G401.6 (cell line): ENCODE data around the gene BBS4.
"Not testable (repeated sequence)": the region's sequence is repeated elsewhere in the genome, so short reads cannot be mapped to it uniquely, and the experiment has no call there.

Experiments used
- FAIRE-seq: peaks from 2 replicates; lab custom pipeline; 2012; peaks lifted over from hg19 to GRCh38; lab: Jason Lieb, UNC

The BBS4 gene

GRCh38 chr15:72706266-72706665 lies 20.3 kb downstream of the BBS4 start:
- no peak for FAIRE-seq

GRCh38 chr15:72708551-72709303 lies 22.7 kb downstream of the BBS4 start:
- FAIRE-seq: not testable (repeated sequence)

DNA sequence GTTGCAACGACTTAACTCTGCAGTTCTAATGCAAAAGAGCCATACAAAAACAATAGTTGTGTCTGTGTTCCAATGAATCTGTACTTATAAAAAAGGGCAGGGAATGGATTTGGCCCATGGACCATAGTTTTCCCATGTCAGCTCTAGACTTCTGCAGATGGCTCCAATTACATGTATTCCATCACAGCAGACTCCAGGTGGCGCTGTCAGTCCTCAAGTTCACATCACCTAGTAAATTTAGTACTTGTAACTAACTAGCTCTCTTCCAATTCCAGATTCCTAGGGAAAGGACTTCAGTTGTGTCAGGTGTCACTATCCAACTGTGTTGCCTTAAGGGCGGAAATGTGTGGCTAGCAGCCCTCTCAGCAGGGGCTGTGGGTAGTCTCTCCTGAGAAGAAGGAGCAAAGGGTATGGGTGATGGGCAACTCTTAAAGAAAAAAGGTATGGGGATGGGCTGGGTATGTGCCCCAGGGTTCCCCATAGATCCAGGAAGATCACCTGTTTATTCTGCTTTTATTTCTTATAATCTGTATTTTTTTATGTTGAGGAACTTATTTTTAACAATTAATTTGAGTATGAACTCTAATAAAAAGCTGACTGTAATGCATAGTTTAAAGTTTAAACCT lies 36.2 kb downstream of the BBS4 start:
- FAIRE-seq: peak; percentile 84

GRCh38 chr15:72724028-72724427 lies 38.0 kb downstream of the BBS4 start:
- FAIRE-seq: no peak

DNA sequence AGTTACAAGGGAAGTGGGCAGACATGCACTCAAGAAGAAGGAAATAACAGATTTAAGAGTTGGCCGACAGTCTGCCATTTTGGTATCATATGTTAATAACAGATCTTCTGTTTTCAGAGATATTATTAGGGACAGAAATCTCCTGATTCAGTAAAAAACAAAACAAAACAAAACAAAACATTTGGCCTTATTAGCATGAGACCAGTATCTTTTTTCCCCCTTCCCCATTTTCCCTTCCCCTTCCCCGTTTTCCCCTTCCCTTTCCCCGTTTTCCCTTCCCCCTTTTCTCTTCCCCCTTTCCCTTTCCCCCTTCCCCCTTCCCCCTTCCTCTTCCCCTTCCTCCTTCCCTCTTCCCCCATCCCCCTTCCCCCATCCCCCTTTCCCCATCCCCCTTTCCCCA lies 39.4 kb downstream of the BBS4 start:
- FAIRE-seq: no peak

DNA sequence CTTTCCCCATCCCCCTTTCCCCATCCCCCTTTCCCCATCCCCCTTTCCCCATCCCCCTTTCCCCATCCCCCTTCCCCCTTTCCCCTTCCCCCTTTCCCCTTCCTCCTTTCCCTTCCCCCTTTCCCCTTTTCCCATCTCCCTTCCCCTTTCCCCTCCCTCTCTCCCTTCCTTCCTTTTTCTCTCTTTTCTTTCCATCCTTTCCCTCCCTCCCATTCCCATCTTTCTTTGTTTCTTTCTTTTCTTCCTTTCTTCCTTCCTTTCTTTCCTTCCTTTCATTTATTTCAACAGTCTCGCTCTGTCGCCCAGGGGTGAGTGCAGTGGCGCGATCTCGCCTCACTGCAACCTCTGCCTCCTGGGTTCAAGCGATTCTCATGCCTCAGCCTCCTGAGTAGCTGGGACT lies 39.8 kb downstream of the BBS4 start:
- FAIRE-seq: not testable (repeated sequence)

DNA sequence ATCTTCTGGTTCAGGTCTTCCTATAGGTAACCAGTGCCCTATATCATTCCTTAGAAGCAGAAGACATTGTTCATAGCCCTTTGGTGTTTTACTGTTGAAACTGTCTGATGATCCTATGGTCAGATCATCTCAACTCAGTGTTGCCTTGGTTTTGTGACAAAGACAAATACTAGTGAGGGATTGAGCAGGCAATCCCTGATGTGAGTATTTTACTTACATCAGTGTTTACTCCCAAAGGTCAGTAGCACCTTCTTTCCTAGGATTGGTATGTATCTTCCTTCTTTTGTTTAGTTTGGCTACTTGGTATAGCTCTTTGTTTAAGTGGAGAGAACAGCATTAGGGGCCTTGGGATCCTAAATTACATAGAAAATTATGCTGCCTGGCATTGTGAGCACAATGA lies 41.1 kb downstream of the BBS4 start:
- FAIRE-seq: no peak

GRCh38 chr15:72728249-72728648 lies 42.2 kb downstream of the BBS4 start:
- not testable (repeated sequence) for FAIRE-seq

DNA sequence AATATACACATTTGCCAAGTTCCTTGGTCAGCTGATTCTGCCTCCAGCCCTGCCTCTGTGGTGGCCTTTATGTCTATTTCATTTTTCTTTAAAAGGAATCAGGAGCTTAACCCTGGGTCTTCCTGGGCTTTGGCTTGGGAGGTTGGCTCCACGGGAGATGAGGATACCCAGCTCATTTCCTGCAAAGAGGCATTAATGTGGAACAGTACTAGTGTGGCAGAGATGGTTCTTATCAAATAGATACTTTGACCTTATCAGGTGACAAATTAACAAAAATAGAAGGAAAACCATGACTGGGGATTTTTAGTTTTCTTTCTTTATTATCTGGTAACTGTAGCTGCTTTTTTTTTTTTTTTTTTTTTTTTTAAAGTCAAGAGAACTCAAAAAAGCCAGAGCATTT lies 42.8 kb downstream of the BBS4 start:
- no peak for FAIRE-seq

GRCh38 chr15:72732086-72732485 lies 46.1 kb downstream of the BBS4 start:
- no peak for FAIRE-seq

DNA sequence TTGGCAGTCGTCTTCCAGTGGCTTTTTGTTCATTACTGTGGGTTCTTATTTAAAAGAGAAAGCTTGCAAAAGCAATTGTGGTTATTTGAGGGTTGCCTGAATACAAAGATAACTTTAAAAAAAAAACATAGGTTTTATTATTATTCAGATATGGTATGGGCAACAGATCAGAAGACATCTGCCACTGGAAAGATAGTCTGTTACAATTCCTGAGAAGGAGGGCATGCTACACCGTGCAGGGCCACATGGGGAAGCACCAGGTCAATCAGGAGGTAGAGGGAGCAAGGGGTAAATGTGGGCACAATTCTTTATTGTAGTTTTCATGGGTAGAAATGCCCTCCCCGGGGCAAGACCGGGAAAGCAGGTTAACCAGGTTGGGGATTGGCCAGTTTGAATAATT lies 46.5 kb downstream of the BBS4 start:
- no peak for FAIRE-seq

DNA sequence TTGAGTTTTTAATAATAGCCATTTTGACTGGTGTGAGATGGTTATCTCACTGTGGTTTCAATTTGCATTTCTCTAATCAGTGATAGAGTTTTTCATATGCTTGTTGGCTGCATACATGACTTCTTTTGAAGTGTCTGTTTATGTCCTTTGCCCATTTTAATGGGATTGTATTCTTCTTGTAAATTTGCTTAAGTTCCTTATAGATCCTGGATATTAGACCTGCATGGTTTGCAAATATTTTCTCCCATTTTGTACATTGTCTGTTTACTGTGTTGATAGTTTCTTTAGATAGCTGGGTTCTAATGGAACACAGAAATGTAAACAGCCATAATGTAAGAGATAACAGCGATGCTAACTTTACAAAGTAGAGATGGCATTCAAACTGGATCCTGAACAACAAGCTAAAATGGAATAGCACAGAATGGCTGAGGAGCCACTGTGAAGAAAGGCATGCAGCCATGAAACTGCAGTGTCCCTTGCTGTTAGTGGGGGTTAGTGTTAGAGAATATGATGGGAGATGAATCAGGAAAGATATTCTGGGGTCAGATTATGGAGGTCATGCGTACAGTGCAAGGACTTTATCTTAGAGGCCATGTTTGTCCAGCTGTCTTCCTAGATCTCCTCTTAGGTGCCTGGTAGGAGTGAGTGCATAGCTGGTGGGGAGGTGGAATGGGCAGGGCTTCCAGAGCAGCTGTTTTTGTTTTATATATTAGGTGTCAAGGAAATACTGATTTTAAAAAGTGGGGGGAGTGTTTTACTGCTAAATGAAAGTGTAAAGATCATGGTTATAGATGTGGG lies 48.1 kb downstream of the BBS4 start:
- no peak for FAIRE-seq

DNA sequence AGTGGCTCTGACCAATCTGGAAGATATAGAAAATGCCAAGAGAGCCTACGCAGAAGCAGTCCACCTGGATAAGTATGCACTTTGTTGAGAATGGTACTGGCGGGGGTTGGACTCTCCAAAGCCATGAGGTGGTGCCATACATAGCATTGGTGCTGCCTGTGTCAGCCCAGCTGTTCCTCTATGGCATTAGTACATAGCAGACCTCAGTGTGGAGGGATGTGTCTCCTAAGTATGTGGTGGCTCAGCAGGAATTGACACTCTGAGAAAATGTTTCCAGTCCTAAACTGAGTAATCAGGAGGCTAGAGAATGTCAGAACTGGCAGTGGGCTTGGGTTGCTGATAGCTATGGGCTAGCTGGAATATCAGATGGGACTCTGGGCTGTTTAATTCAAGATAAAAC lies 49.1 kb downstream of the BBS4 start:
- FAIRE-seq: no peak

DNA sequence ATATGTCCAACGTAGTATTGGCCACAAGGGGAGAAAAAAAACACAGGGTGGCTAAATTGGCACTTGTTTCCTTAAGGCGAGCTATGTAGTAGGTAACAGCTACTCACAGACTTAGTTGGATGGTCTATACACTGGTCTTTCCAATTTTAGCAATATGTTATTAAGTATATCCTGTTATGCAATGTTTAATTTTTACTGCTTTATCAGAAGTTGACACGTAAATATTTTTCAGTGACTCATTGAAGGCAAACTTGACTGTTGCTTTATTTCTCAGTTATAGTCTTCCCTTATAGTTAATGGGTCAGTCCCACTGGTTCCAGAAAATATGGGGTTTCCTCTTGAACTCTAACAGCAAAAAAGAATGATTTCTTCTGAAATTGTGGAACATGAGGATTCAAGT lies 51.1 kb downstream of the BBS4 start:
- no peak for FAIRE-seq

GRCh38 chr15:72737723-72738122 lies 51.7 kb downstream of the BBS4 start:
- FAIRE-seq: no peak

DNA sequence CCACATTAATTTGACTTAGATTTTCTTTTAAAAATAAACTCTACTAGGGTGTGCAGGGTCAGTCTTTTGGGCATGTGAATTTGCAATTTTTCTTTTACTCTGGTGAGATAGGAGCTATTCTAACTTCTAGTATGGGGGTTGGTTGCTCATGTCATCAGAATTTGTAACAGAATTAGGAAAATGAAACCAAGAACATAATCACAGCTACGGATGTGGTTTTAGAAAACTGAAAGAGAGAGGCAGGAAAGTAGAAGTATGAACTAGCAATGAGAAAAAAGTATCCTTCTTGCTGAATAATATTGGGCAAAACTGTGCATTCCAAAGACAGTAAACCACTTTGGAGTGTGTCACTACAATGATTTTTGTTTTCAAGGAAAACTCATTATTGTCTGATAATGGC lies 54.2 kb downstream of the BBS4 start:
- no peak for FAIRE-seq

DNA sequence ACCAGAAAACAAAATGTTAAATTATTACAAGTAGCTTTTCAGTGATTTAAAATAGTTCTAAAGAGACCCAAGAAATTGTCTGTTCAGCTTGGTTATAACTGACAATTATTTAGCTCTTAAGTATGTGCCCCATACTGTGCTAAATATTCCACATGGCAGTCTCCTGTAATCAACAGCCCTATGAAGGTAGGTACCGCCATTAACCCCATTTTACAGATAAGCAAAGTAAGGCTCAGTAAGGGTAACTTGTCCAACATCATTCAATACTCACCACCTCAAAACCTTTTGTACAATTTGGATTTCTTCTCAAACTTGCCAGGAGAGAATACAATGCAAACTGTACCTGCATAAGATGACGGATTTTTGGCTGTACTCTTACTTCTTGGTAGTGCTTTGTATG lies 63.7 kb downstream of the BBS4 start:
- FAIRE-seq: no peak

DNA sequence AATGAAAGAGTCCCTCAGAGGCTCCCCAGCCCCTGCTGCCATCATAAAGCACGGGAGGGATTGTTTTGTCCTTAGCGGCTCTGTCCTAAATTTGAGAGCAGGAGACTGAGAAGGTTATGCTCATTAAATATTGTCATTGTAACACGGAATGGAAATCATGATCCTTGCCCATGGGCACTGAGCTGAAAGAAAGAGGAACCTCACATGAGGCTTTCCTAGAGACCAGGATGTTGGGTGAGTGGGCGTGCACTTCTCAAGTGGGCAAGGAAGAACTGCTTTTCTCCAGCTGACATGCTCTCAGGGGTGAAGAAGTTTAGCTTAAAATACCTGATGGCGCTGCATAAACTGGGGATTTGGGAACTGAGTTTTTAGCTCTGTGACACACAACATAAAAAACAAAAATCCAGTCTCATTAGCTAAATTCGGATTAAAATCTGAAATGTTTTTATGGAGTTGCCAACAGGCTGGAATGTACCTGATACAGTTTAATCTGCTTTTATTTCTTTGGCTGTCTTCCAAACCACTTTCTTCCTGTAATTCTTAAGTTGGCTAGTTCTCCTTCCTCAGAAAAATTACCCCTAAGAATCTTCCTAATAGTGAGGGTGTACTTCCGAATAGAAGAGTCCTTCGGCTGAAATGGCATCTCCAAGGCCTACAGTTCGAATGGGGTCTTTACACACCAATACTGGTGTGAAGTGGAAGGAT lies 65.9 kb downstream of the BBS4 start:
- no peak for FAIRE-seq

- FAIRE-seq: no peak
Measured at GRCh38 chr15:72754096-72754495, 68.1 kb downstream of the BBS4 start.

DNA sequence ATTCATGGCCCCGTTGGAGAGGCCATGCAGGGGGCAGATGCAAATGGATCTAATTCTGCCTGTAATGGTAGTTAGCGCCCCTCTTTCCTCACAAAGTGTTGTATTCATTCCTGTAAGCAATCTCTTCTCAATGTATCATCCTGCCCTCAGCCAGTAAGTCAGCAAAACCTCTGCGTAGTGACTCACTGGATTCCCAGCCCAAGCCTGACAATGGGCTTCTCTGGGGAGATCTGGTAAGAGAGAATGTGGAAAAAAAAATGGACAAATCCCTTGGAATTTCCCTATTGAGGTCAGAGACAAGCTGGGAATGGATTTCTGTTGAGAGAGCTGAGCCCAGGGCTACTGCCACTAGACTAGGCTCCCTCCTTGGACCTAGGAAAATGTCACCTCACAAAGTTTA lies 72.2 kb downstream of the BBS4 start:
- FAIRE-seq: no peak

DNA sequence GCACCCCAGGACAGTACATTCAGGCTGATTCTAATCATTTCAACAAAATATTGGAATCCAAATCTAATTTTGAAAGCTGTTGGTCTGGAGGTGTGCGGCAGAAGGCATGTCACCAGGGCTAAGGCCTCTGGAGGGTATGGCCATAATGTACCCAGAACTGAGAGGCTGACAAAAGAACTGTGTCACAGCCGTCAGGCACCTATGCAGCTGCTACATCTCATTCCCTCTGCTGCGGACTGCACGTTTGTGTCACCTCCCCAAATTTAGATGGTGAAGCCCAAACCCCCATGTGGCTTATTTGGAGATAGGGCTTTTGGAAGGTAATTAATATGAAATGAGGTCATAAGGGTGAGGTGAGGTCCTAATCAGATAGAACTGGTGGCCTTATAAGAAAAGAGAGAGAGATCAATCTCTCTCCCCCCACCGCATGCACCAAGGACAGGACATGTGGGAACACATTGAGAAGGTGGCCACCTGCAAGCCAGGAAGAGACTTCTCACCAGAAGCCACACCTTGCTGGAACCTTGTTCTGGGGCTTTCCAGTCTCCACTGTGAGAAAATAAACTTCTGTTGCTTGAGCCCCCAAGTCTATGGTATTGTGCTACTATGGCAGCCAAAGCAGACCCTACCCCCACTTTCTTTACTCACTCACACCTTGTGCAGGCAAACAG lies 74.7 kb downstream of the BBS4 start:
- no peak for FAIRE-seq

DNA sequence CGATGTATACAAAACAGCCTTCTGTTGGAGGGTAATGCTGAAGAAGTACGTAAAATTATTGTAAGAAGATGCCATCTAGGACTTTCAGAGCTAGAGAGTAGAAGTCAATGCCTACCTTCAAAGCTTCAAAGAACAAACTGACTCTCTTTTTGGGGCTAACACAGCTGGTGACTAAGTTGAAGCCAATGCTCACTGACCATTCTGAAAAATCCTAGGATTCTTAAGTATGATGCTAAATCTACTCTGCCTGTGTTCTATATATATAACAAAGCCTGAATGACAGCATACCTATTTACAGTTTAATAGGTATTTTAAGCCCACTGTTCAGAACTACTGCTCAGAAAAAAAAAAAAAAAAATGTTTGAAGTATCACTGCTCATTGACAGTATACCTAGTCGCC lies 78.6 kb downstream of the BBS4 start:
- no peak for FAIRE-seq
